Muscle layer of duodenum (tissue), 2 donors: Measurements from ENCODE around the gene ZNF280A.
"Not testable (repeated sequence)": the region's sequence is repeated elsewhere in the genome, so short reads cannot be mapped to it uniquely, and the experiment has no call there.

Source experiments
- H3K27ac ChIP-seq: one replicate; pipeline ENCODE4 v1.7.0; 2013; ENCODE audit warnings: mild to moderate bottlenecking, low read length
- H3K27me3 ChIP-seq: one replicate; pipeline ENCODE4 v1.7.0; 2013; ENCODE audit warnings: low read depth, mild to moderate bottlenecking, control low read depth, low read length
- H3K36me3 ChIP-seq, 2 donors: one replicate each; pipeline ENCODE4 v1.7.0; 2013; ENCODE audit warnings: low read length in 2 of 2, control low read depth in 1 of 2, mild to moderate bottlenecking in 1 of 2; ENCODE audit not compliant: insufficient read depth in 2 of 2, control insufficient read depth in 1 of 2
- H3K4me1 ChIP-seq, 2 donors: one replicate each; pipeline ENCODE4 v1.7.0; 2013; ENCODE audit warnings: low read length in 2 of 2, mild to moderate bottlenecking in 2 of 2, control low read depth in 1 of 2, moderate library complexity in 1 of 2; ENCODE audit not compliant: insufficient read depth in 2 of 2, control insufficient read depth in 1 of 2
- H3K4me3 ChIP-seq, 2 donors: one replicate each; pipeline ENCODE4 v1.7.0; 2013; ENCODE audit warnings: low read length in 2 of 2, low read depth in 1 of 2, mild to moderate bottlenecking in 1 of 2
- H3K9me3 ChIP-seq, 2 donors: one replicate each; pipeline ENCODE4 v1.7.0; 2013; ENCODE audit warnings: low read length in 2 of 2, control low read depth in 1 of 2, mild to moderate bottlenecking in 1 of 2; ENCODE audit not compliant: control insufficient read depth in 1 of 2
- donor health status: healthy.

Gene ZNF280A

DNA sequence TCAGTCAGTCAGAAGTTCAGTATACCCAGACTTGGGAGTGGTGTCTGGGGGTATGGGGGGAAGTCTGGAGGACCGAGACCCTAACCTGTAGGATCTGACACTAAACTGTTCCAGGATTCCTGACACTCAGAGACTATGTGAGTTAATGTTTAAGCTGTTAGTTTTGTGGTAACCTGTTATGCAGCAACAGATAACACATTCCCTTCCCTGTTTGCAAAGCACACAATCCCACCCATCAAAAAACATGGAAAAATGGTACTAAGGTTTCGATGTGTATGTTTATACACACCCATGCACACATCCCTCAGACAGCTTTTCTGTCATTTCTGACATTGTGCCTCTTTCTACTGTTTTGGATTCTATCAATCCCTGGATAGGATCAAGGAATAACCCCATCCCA lies 39.1 kb downstream of the ZNF280A start:
- H3K9me3 ChIP-seq = no peaks in the 10 kb centered on the region
- H3K27me3 ChIP-seq = no peaks in the 10 kb centered on the region
- H3K4me3 ChIP-seq = no peak overlapping the region
- no peaks in the 10 kb centered on the region for H3K4me1 ChIP-seq
- no peaks in the 10 kb centered on the region for H3K36me3 ChIP-seq
- H3K27ac ChIP-seq = no peak overlapping the region

GRCh38 chr22:22479999-22480532 lies 40.0 kb downstream of the ZNF280A start:
- no peaks in the 10 kb centered on the region for H3K4me1 ChIP-seq
- no peaks in the 10 kb centered on the region for H3K36me3 ChIP-seq
- H3K4me3 ChIP-seq = no peak overlapping the region
- no peaks in the 10 kb centered on the region for H3K27me3 ChIP-seq
- H3K9me3 ChIP-seq = no peaks in the 10 kb centered on the region
- no peak overlapping the region for H3K27ac ChIP-seq

- Histone ChIP-seq H3K9me3 (no peaks in the 10 kb centered on the region), H3K4me1 (no peaks in the 10 kb centered on the region), H3K36me3 (no peaks in the 10 kb centered on the region), H3K27ac (no peak overlapping the region), H3K4me3 (no peak overlapping the region), H3K27me3 (no peaks in the 10 kb centered on the region)
Measured at GRCh38 chr22:22479116-22479515, 41.0 kb downstream of the ZNF280A start.

DNA sequence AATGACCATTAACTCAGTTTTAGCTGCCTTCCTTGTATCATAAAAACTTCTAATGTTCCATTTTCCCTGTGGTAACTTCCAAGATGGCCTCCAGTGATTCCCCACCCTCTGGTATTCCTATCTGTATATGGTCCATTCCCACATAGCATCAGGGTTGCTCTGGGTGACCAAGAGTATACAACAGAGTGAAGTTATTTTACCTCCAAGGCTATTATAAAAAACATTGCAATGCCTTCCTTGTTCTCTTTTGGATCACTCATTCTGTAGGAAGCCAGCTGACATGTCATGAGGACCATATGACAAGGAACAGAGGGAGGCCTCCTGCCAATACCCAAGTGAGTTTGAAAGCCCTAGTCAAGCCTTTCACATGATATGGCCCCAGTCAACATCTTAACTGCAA lies 41.6 kb downstream of the ZNF280A start:
- H3K9me3 ChIP-seq = no peaks in the 10 kb centered on the region
- no peak overlapping the region for H3K27ac ChIP-seq
- H3K4me3 ChIP-seq = no peak overlapping the region
- no peaks in the 10 kb centered on the region for H3K36me3 ChIP-seq
- no peaks in the 10 kb centered on the region for H3K27me3 ChIP-seq
- H3K4me1 ChIP-seq = no peaks in the 10 kb centered on the region

DNA sequence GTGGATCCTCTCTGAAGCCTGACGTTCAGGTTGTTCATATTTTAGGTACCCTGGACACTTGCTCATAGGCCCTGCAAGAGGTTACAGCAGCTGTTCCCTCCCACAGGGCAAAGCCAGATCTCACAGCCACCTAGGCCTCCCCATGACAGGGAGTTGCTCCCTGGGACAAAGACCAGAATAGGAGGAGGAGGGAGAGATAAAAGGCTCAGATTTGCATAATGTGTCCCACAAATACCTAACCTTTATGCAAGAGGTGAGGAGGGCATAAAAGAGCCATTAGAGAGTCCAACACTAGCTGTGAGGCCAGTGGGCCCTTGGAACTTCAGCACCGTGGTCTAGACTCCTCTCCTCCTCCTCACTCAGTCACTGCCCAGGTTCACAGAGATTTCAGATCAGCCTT lies 45.3 kb downstream of the ZNF280A start:
- peaks cover 0 to under 1% of the 10 kb centered on the region in 2 donors for H3K9me3 ChIP-seq
- H3K27ac ChIP-seq = no peak overlapping the region
- no peaks in the 10 kb centered on the region for H3K4me1 ChIP-seq
- no peak overlapping the region for H3K4me3 ChIP-seq
- H3K36me3 ChIP-seq = no peaks in the 10 kb centered on the region
- H3K27me3 ChIP-seq = no peaks in the 10 kb centered on the region

GRCh38 chr22:22471104-22471503 lies 49.0 kb downstream of the ZNF280A start:
- not testable (repeated sequence) for H3K27ac ChIP-seq, H3K4me1 ChIP-seq, H3K4me3 ChIP-seq, H3K36me3 ChIP-seq, H3K27me3 ChIP-seq
- peaks cover 0 to 11% of the 10 kb centered on the region in 2 donors for H3K9me3 ChIP-seq

DNA sequence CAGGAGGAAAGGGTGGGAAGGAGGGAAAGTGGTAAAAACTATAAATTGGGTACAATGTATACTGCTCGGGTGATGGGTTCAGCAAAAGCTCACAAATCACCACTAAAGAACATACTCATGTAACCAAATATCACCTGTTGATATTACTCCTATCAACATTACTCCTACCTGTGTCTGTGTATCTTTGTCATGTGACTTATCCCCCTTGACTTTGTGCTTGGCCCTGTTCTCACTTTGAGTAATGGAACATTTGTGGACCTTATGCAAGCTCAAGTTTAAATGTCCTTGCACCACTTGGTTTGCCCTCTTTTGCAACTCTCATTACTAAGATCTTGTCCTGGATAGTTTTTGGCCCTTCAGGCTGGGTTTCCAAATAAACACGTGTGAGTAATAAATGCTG lies 50.5 kb downstream of the ZNF280A start:
- Histone ChIP-seq H3K4me3 (no peak overlapping the region), H3K9me3 (peaks cover 0 to 11% of the 10 kb centered on the region in 2 donors), H3K36me3 (no peaks in the 10 kb centered on the region)

DNA sequence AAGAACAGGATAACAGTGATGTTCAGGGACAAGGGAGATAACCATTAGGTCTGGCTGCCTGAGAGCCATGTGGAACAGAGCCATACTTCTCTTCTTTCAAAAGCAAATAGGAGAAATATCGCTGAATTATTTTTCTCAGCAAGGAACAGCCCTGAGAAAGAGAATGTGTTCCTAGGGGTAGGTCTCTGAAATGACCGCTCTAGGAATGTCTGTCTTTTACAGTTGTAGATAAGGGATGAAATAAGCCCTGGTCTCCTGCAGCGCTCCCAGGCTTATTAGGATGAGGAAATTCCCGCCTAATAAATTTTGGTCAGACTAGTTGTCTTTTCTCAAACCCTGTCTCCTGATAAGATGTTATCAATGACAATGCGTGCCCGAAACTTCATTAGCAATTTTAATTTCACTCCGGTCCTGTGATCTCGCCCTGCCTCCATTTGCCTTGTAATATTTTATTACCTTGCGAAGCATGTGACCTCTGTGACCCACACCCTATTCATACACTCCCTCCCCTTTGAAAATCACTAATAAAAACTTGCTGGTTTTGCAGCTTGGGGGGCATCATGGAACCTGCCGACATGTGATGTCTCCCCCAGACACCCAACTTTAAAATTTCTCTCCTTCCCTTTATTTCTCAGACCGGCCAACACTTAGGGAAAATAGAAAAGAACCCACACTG lies 51.1 kb downstream of the ZNF280A start:
- H3K27me3 ChIP-seq, H3K27ac ChIP-seq, H3K4me1 ChIP-seq, H3K36me3 ChIP-seq, H3K4me3 ChIP-seq: not testable (repeated sequence)
- peaks cover 0 to 11% of the 10 kb centered on the region in 2 donors for H3K9me3 ChIP-seq

More for the DNA sequence above, 50.5 kb downstream of the ZNF280A start:
- Histone ChIP-seq H3K27ac (no peak overlapping the region), H3K4me1 (no peaks in the 10 kb centered on the region), H3K27me3 (no peaks in the 10 kb centered on the region)

GRCh38 chr22:22467112-22467511 lies 53.0 kb downstream of the ZNF280A start:
- Histone ChIP-seq H3K27ac (no peak overlapping the region), H3K4me3 (no peak overlapping the region), H3K9me3 (peaks cover 0 to 11% of the 10 kb centered on the region in 2 donors), H3K36me3 (no peaks in the 10 kb centered on the region), H3K4me1 (peaks cover 0 to 4% of the 10 kb centered on the region in 2 donors), H3K27me3 (peaks cover 7% of the 10 kb centered on the region)

DNA sequence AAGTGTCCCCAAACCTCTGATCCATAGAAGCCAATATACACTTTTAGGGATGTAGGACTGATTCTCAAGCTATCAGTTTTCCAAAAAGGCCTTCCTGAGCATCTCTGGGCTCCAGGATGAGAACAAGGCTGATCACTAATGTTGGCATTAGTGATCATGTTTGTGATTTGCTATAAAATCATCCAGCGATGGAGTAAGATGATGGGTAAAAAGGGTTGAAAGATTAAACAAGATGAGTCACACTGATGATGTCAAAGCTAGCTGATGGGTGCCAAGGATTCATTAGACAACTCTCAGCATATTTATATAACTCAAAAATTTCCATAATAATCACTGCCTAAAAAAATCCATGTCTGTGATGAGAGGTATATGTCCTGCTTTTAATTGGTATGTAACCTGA lies 54.3 kb downstream of the ZNF280A start:
- Histone ChIP-seq H3K4me3 (no peak overlapping the region), H3K9me3 (peaks cover under 1 to 11% of the 10 kb centered on the region in 2 donors), H3K27me3 (peaks cover 7% of the 10 kb centered on the region), H3K27ac (no peak overlapping the region), H3K36me3 (no peaks in the 10 kb centered on the region), H3K4me1 (peaks cover 0 to 4% of the 10 kb centered on the region in 2 donors)

DNA sequence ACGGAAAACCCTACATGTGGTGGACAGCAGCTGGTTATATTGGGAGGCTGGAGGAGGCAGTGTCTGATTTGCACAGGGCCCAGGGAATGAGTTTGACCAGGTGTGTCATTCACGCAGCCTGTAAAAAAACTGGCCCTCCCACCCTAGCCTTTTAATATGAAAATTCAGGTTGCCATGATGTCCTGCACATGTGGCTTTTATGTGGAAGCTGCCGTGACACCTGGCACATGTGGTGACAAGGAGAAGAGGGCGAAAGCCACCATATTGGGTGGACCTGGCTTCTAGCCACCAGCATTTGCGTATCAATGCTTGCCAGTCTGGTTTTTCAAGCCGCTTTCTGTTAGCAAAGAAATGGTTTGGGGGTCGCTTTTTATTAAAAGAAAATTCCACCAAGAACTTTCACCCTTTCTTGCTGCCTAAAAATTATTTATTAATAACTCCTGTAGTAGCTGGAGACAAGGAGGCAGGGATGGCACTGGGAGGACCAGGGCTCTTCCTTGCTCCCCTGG lies 54.9 kb downstream of the ZNF280A start:
- Histone ChIP-seq H3K27me3 (peaks cover 7% of the 10 kb centered on the region), H3K27ac (no peak overlapping the region), H3K4me1 (peaks cover 0 to 4% of the 10 kb centered on the region in 2 donors), H3K4me3 (no peak overlapping the region), H3K9me3 (peaks cover 4 to 13% of the 10 kb centered on the region in 2 donors), H3K36me3 (no peaks in the 10 kb centered on the region)
